GM20000 (cell line): Measurements from ENCODE around the gene SLAMF8.

Experiments used
- DNase-seq: peaks from one replicate; pipeline ENCODE4 v3.0.0; 2012; ENCODE audit warnings: low spot score
- TF ChIP-seq, protein P1 (sequence below): IDR thresholded peaks from 2 replicates; pipeline ENCODE4 v1.5.1; 2012; ENCODE audit warnings: mild to moderate bottlenecking, control low read depth; ENCODE audit errors: extremely low read depth, missing control alignments

The SLAMF8 gene

DNA sequence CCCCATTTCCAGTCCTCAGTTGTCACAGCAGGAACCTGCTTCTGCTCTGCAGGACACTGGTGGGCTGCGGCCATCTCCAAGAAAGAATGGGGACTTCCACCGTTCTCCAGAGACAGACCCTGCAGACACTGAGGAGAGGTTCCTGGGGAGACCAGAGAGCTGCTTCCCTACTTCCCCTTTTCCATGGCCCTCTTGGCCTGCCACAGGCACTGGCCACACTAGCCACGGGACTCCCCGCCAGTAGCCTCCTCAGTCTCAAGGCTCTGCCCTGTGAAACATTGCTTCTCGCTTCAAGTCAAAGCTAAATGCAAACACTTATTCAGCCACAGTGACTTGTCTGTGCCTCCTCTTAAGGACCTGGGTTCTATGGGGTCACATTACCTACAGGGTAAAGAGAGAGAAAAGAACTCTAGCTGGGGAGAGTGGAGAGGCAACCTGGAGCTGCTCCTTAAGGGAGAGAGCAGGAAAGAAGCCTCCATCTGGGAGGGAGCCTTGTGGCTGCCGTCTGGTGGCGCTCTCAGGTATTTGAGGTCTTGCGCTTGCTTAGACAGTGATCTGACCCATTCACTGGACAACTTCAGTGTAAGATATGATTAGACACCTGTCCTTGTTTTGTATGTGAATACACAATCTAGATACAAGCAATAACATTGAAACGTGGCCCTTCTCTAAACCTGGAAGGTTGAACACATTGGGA, 5.4 kb upstream of the SLAMF8 start:
- TF ChIP-seq, protein P1, sequence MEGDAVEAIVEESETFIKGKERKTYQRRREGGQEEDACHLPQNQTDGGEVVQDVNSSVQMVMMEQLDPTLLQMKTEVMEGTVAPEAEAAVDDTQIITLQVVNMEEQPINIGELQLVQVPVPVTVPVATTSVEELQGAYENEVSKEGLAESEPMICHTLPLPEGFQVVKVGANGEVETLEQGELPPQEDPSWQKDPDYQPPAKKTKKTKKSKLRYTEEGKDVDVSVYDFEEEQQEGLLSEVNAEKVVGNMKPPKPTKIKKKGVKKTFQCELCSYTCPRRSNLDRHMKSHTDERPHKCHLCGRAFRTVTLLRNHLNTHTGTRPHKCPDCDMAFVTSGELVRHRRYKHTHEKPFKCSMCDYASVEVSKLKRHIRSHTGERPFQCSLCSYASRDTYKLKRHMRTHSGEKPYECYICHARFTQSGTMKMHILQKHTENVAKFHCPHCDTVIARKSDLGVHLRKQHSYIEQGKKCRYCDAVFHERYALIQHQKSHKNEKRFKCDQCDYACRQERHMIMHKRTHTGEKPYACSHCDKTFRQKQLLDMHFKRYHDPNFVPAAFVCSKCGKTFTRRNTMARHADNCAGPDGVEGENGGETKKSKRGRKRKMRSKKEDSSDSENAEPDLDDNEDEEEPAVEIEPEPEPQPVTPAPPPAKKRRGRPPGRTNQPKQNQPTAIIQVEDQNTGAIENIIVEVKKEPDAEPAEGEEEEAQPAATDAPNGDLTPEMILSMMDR = no peak
- no peak for DNase-seq

DNA sequence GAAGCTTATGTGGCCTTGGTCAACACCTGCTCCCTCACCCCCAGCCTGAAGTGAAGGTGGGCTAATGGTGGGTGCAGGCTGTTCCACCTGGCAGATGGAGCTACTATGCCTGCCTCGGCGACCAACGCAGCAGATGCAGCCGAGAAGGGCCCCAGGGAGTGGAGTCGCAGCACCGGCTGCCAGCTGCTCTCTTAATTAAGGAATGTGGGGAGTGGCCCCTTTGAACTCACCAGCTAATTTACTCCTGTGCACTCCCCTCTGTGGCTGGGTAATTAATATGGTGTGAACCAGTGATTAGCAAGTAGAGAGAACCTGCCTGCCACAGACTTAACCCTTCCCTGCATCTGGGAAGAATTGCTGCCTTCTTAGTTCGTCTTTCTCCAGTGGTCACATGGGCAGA, 3.3 kb upstream of the SLAMF8 start:
- no peak for DNase-seq
- TF ChIP-seq, protein P1 = no peak

DNA sequence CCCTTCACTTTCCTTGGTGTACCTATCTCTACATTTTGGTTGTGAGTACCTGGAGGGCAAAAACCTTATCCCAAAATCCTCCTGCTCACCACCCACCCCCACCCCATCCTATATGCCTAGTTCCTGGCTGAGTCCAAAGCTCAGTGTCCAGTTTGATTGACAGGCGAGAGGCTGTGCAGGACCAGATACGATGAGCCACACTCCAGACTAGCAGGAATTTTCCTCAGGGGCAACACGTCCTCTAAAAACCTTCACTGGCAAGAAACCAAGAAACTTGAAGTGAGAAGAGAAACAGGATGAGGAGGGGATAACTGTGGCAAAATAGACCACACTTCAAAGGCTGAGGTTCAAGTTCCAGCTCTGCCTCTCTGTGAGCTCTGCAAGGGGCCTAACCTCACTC, 1.1 kb upstream of the SLAMF8 start:
- TF ChIP-seq, protein P1 = no peak

DNA sequence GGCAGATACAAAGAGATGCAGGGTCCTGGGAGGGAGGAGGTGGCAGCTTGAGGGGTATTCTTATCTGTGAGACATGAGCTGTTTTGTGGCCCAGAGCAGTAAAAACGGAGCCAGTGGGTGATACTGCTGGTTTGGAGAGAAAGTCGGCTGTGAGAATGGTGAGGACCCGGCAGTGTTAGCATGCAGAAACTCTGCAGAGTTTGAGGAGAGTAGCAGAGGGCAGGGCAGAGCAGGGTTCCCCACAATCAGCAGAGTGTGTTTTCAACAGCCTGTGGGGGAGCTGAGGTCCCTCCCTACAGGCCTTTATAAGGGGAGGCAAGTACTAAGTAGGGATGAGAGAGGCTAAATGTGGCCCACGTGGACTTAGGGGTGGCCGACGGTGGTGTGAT, 423 bp downstream of the SLAMF8 start:
- DNase-seq = no peak
- TF ChIP-seq, protein P1 = no peak

More for the DNA sequence above, 1.1 kb upstream of the SLAMF8 start:
- no peak for DNase-seq

DNA sequence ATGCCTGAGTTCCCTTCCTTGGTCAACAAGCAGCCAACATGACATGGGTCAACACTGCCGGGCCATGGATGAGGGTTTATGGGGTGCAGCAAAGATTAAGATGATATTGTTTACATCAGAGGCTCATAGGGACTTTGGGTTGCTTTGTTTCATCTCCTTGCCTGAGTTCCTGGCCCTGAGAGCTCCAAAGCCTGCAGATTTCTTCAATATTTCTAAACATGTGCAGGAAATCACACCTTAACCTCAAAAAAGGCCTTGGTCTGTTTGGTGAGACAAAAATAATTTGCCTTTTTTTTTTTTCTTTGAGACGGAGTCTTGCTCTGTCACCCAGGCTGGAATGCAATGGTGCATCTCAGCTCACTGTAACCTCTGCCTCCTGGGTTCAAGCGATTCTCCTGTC, 876 bp downstream of the SLAMF8 start:
- DNase-seq = no peak
- TF ChIP-seq, protein P1 = no peak

DNA sequence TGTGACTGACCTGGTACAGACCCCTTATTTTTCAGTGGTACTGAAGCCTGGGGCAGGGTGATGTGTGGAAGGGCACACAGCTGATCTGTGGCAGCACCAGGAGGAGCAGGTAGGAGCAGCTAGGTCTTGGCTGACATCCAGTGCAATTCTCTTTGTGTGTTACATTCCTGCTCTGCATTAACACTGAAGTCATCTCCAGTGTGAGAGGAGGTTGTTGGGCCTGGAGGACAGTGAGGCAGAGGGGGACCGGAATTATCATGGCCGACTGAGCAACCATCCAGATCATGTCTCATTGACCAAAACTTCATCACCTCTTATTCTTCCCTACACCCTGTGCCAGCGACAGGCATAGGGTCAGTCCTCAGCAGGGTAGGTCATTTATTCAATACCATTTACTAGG, 1.5 kb downstream of the SLAMF8 start:
- TF ChIP-seq, protein P1 = no peak
- DNase-seq = no peak

DNA sequence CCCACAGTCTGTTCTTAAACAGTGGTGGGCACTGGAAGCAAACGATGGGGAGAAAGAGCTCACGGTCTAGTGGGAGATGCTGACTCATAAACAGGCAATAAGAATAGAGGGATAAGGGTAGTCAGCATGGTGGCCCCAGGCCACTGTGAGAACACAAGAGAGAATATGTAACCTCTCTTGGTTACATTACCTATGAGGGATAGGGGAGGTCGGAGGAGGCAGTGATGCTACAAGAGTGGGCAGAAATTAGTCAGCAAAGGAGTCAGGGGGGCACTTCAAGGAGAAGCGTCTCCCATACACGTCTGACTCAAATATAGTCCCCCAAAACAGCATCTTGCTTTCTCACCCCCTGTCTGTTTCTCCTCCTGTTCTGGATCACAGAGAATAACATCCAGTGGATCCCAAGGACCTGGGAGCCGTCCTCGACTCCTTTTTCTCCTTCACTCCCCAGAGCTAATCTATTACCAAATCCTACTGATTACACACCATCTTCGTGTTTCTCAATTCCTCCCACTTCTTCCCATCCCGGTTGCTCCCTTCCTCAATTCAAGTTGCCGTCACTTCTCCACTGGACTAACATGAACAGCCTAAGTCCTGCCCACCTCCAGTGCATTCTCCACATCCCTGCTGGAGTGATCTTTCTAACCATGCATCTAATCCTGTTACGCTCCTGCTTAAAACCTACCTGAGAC, 2.1 kb downstream of the SLAMF8 start:
- TF ChIP-seq, protein P1 = no peak
- no peak for DNase-seq
